HepG2 (cell line): ENCODE measurements around the gene PTPN13. TPM values are rescaled to one million over a fixed set of nuclear protein-coding genes. Genes with fewer than 3 reads are reported as not detected.

Source experiments
- ATAC-seq: fragments of 200-7000 bp; cut with Tn5 transposase; 3 replicates; pipeline ENCODE4 v1.9.1; 2020; ENCODE audit warnings: mild to moderate bottlenecking, moderate library complexity
- BruUV-seq: library from RNA; stranded (reverse); fragments of 400-500 nt; replicated peaks from 2 replicates; lab custom pipeline; 2021; lab: Mats Ljungman, UMichigan
- CTCF ChIA-PET: fragments of 300-600 bp; formaldehyde crosslinking; extraction: SDS; loops from one replicate; lab custom pipeline; 2021; ENCODE audit warnings: low total read pairs, inconsistent platforms, low intra/inter-chr PET ratio; lab: Yijun Ruan, JAX
- POLR2A ChIA-PET: fragments of 350-600 bp; sonication (Branson Sonifier 250); formaldehyde crosslinking; loops from one replicate; lab custom pipeline; 2020; ENCODE audit warnings: antibody characterized with exemption, inconsistent platforms; lab: Yijun Ruan, JAX
- DNase-seq: peaks from one replicate; pipeline ENCODE4 v3.0.0-alpha.2; 2015; ENCODE audit warnings: low spot score
- FAIRE-seq: peaks from 3 replicates; lab custom pipeline; 2011; peaks lifted over from hg19 to GRCh38; lab: Jason Lieb, UNC
- H2AFZ ChIP-seq: one replicate; pipeline ENCODE4 v1.6.1; 2011; ENCODE audit warnings: low read length, inconsistent platforms
- H3K27ac ChIP-seq: fragments of 300-600 bp; 3 replicates; pipeline ENCODE4 v1.8.0; 2011; ENCODE audit warnings: mixed run types, mild to moderate bottlenecking, mixed read lengths, low read length, inconsistent platforms; ENCODE audit not compliant: insufficient read depth; ENCODE audit errors: extremely low read length
- H3K27me3 ChIP-seq, 2 experiments: fragments of 200-600 bp in 1 of 2; 2 replicates in 1 of 2; 3 replicates in 1 of 2; pipeline versions ENCODE4 v1.6.0 to v1.8.0; 2011; ENCODE audit warnings: low read length in 2 of 2, mild to moderate bottlenecking in 2 of 2, moderate library complexity in 2 of 2, inconsistent platforms in 1 of 2; ENCODE audit not compliant: insufficient read depth in 2 of 2, control insufficient read depth in 1 of 2
- H3K36me3 ChIP-seq, 2 experiments: fragments of 200-600 bp in 1 of 2; replicated peaks in 1 of 2; 2 replicates in 1 of 2; 3 replicates in 1 of 2; pipeline versions ENCODE4 v1.5.1 to v1.8.0; 2011; ENCODE audit warnings: low read length in 2 of 2, inconsistent platforms in 1 of 2; ENCODE audit not compliant: insufficient read depth in 2 of 2, control insufficient read depth in 1 of 2
- H3K4me1 ChIP-seq: 2 replicates; pipeline ENCODE4 v1.5.1; 2012; ENCODE audit warnings: low read length, inconsistent platforms; ENCODE audit not compliant: insufficient read depth
- H3K4me2 ChIP-seq: 2 replicates; pipeline ENCODE4 v1.6.0; 2011; ENCODE audit warnings: low read depth, low read length, inconsistent platforms
- H3K4me3 ChIP-seq, 3 experiments: fragments of 200-600 bp in 1 of 3; sonication (generic), shearing (Covaris generic) in 1 of 3; replicated peaks in 1 of 3; 2 replicates each; pipeline ENCODE4 v1.5.1; 2011 to 2016; ENCODE audit warnings: low read length in 3 of 3, inconsistent platforms in 2 of 3, low read depth in 2 of 3, mild to moderate bottlenecking in 2 of 3, control low read depth in 1 of 3, mixed read lengths in 1 of 3; ENCODE audit not compliant: insufficient read depth in 1 of 3
- H3K79me2 ChIP-seq: one replicate; pipeline ENCODE4 v1.6.1; 2011; ENCODE audit warnings: low read length, inconsistent platforms; ENCODE audit not compliant: insufficient read depth
- H3K9ac ChIP-seq: 2 replicates; pipeline ENCODE4 v1.6.0; 2011; ENCODE audit warnings: mild to moderate bottlenecking, low read depth, low read length, inconsistent platforms; ENCODE audit not compliant: insufficient read depth
- H3K9me3 ChIP-seq: 2 replicates; pipeline ENCODE4 v1.5.1; 2012; ENCODE audit warnings: mild to moderate bottlenecking, low read length
- H4K20me1 ChIP-seq: 2 replicates; pipeline ENCODE4 v1.6.0; 2011; ENCODE audit warnings: inconsistent platforms, mild to moderate bottlenecking, low read length, moderate library complexity; ENCODE audit not compliant: insufficient read depth
- AHR ChIP-seq: IDR thresholded peaks from 2 replicates; pipeline ENCODE4 v1.6.1; 2018; ENCODE audit warnings: missing genetic modification reagents, missing compliant biosample characterization
- ARNT ChIP-seq: fragments of 450-650 bp; IDR thresholded peaks from 2 replicates; pipeline ENCODE4 v1.6.1; 2017
- HNRNPK ChIP-seq: fragments of 200-400 bp; formaldehyde crosslinking; IDR thresholded peaks from 2 replicates; pipeline ENCODE4 v1.6.1; 2018; ENCODE audit warnings: low read length, low read depth, moderate library complexity, mild to moderate bottlenecking; ENCODE audit not compliant: poor library complexity, severe bottlenecking
- NFE2L1 ChIP-seq: sonication (generic); formaldehyde crosslinking; IDR thresholded peaks from 2 replicates; pipeline ENCODE4 v1.4.0; 2020; ENCODE audit warnings: missing genetic modification reagents, mild to moderate bottlenecking, borderline replicate concordance
- NKX3-1 ChIP-seq: sonication (generic); formaldehyde crosslinking; IDR thresholded peaks from 2 replicates; pipeline ENCODE4 v1.5.0; 2020; ENCODE audit warnings: missing genetic modification reagents
- PCBP2 ChIP-seq: fragments of 200-400 bp; formaldehyde crosslinking; optimal IDR thresholded peaks from 2 replicates; pipeline ENCODE3; 2018; ENCODE audit warnings: low read length, low read depth; ENCODE audit not compliant: poor library complexity, severe bottlenecking
- TGIF2 ChIP-seq: IDR thresholded peaks from 2 replicates; pipeline ENCODE4 v1.6.1; 2016; ENCODE audit warnings: control low read depth, missing compliant biosample characterization
- TSC22D2 ChIP-seq: sonication (generic); formaldehyde crosslinking; IDR thresholded peaks from 2 replicates; pipeline ENCODE4 v1.5.1; 2020; ENCODE audit warnings: missing genetic modification reagents, mild to moderate bottlenecking, borderline replicate concordance
- ZNF253 ChIP-seq: sonication (generic); formaldehyde crosslinking; IDR thresholded peaks from 2 replicates; pipeline ENCODE4 v1.8.0; 2022; ENCODE audit warnings: mild to moderate bottlenecking, missing genetic modification reagents, borderline replicate concordance
- ZNF549 ChIP-seq: sonication (generic); formaldehyde crosslinking; IDR thresholded peaks from 2 replicates; pipeline ENCODE4 v1.5.0; 2020; ENCODE audit warnings: missing genetic modification reagents
- ZNF644 ChIP-seq: IDR thresholded peaks from 2 replicates; pipeline ENCODE4 v1.6.1; 2016; ENCODE audit warnings: low read depth
- ZNF709 ChIP-seq: sonication (generic); formaldehyde crosslinking; IDR thresholded peaks from 2 replicates; pipeline ENCODE4 v1.5.0; 2020; ENCODE audit warnings: mild to moderate bottlenecking, missing genetic modification reagents
- ZNF749 ChIP-seq: sonication (generic); formaldehyde crosslinking; IDR thresholded peaks from 2 replicates; pipeline ENCODE4 v1.8.0; 2022; ENCODE audit warnings: mild to moderate bottlenecking, missing genetic modification reagents, moderate library complexity, borderline replicate concordance
- WGBS: methylation state at CpG from one replicate; pipeline ENCODE4 v1.1.6; 2017; ENCODE audit warnings: low lambda C conversion rate; 5-methylcytosine and 5-hydroxymethylcytosine counted together
- in situ Hi-C: cut with HindIII; loops from 2 replicates; pipeline ENCODE4 v1.10.0; 2017; ENCODE audit warnings: low pct_unique_long_range_greater_than_20kb; ENCODE audit not compliant: extremely low pct_ligation_motif_present
- intact Hi-C: fragments of 100-400 bp; cut with micrococcal nuclease; formaldehyde crosslinking; loops from one replicate; pipeline ENCODE4 v1.10.0; 2022; ENCODE audit not compliant: unreplicated experiment
- polyA plus RNA-seq, 8 experiments: library from polyadenylated mRNA; depleted of rRNA in 3 of 8; stranded (reverse) in 7 of 8; unstranded in 1 of 8; fragments of >200 nt; fragmentation: Illumina TruSeq in 4 of 8; extraction: Trizol in 4 of 8; gene quantifications; 2 replicates each; pipeline versions ENCODE4 v1.2.1 to v1.2.3, GENCODE V29; 2011 to 2016; ENCODE audit warnings: low read depth in 4 of 8, missing spikeins in 1 of 8, mixed read lengths in 1 of 8; ENCODE audit not compliant: insufficient read depth in 1 of 8
- total RNA-seq, 5 experiments: library from RNA; depleted of rRNA; stranded (reverse); fragments of >200 nt; fragmentation: Illumina TruSeq; extraction: Trizol; gene quantifications; 2 replicates each; pipeline ENCODE4 v1.2.3, GENCODE V29; 2016; ENCODE audit warnings: low read depth in 1 of 5
- TF ChIP-seq, protein P1 (sequence below): conservative IDR thresholded peaks from 2 replicates; pipeline ENCODE4 v1.6.1; 2018; ENCODE audit warnings: missing genetic modification reagents
- TF ChIP-seq, protein P2 (sequence below): IDR thresholded peaks from 2 replicates; pipeline ENCODE4 v1.6.1; 2018; ENCODE audit warnings: missing genetic modification reagents, mild to moderate bottlenecking, missing compliant biosample characterization
- TF ChIP-seq, protein P3 (sequence below): sonication (generic); formaldehyde crosslinking; IDR thresholded peaks from 2 replicates; pipeline ENCODE4 v1.5.1; 2020; ENCODE audit warnings: mild to moderate bottlenecking, missing genetic modification reagents
- TF ChIP-seq, protein P4 (sequence below): IDR thresholded peaks from 2 replicates; pipeline ENCODE4 v1.6.1; 2016; ENCODE audit warnings: mild to moderate bottlenecking, missing biosample characterization, missing genetic modification reagents
- TF ChIP-seq, protein P5 (sequence below): IDR thresholded peaks from 2 replicates; pipeline ENCODE4 v1.6.1; 2016; ENCODE audit warnings: control low read depth

Gene PTPN13
- total and polyA plus RNA-seq, 2 of the 13 experiments (the other 11 are each of a cell fraction or from before 2014, with no cell fraction given) = not detected

DNA sequence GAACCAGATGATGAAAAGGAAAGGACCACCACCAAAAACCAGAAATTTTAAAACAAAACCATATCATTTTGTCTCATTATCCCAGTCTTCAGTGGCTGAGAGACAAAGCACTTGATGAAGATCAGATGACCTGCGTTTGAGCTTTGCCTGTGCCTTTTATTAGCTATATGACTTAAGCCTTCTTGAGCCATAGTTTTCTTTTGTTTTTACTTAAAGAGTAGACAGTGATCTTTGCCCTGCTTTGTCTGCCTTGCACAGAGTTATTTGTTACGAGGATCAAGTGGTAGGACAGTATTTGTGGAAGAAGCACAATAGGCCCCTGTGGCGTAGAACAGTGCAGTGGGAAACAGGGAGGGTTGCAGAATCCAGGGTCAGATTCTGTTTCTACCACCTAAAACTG lies 165.2 kb downstream of the PTPN13 start:
- ChIA-PET POLR2A (no interaction called here), CTCF (no interaction called here)
- Histone ChIP-seq H3K27ac (no peak overlapping the region), H4K20me1 (no peaks in the 10 kb centered on the region), H3K9me3 (no peaks in the 10 kb centered on the region), H3K9ac (no peak overlapping the region), H2AFZ (no peak overlapping the region), H3K27me3 (no peaks in the 10 kb centered on the region; a peak in 1 of 5 replicates), H3K36me3 (no peaks in the 10 kb centered on the region), H3K79me2 (no peaks in the 10 kb centered on the region), H3K4me3 (no peak overlapping the region), H3K4me1 (no peaks in the 10 kb centered on the region), H3K4me2 (no peak overlapping the region)
- DNase-seq (no peak), ATAC-seq (no peak), FAIRE-seq (no peak)
- intact Hi-C loops = no loop called here
- no peak for TF ChIP-seq ZNF749 (CRISPR knock-in tag)
- TF ChIP-seq, protein P1, sequence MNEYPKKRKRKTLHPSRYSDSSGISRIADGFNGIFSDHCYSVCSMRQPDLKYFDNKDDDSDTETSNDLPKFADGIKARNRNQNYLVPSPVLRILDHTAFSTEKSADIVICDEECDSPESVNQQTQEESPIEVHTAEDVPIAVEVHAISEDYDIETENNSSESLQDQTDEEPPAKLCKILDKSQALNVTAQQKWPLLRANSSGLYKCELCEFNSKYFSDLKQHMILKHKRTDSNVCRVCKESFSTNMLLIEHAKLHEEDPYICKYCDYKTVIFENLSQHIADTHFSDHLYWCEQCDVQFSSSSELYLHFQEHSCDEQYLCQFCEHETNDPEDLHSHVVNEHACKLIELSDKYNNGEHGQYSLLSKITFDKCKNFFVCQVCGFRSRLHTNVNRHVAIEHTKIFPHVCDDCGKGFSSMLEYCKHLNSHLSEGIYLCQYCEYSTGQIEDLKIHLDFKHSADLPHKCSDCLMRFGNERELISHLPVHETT (CRISPR knock-in tag) = no peak
- TF ChIP-seq TGIF2 (CRISPR knock-in tag) = no peak
- TF ChIP-seq ZNF644 (CRISPR knock-in tag) = no peak
- TF ChIP-seq ARNT = no peak
- TF ChIP-seq TSC22D2 (CRISPR knock-in tag) = no peak
- TF ChIP-seq NKX3-1 (CRISPR knock-in tag) = no peak
- TF ChIP-seq AHR (CRISPR knock-in tag) = no peak
- TF ChIP-seq, protein P2, sequence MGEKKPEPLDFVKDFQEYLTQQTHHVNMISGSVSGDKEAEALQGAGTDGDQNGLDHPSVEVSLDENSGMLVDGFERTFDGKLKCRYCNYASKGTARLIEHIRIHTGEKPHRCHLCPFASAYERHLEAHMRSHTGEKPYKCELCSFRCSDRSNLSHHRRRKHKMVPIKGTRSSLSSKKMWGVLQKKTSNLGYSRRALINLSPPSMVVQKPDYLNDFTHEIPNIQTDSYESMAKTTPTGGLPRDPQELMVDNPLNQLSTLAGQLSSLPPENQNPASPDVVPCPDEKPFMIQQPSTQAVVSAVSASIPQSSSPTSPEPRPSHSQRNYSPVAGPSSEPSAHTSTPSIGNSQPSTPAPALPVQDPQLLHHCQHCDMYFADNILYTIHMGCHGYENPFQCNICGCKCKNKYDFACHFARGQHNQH (CRISPR knock-in tag) = no peak
- TF ChIP-seq ZNF253 (CRISPR knock-in tag) = no peak
- TF ChIP-seq, protein P3, sequence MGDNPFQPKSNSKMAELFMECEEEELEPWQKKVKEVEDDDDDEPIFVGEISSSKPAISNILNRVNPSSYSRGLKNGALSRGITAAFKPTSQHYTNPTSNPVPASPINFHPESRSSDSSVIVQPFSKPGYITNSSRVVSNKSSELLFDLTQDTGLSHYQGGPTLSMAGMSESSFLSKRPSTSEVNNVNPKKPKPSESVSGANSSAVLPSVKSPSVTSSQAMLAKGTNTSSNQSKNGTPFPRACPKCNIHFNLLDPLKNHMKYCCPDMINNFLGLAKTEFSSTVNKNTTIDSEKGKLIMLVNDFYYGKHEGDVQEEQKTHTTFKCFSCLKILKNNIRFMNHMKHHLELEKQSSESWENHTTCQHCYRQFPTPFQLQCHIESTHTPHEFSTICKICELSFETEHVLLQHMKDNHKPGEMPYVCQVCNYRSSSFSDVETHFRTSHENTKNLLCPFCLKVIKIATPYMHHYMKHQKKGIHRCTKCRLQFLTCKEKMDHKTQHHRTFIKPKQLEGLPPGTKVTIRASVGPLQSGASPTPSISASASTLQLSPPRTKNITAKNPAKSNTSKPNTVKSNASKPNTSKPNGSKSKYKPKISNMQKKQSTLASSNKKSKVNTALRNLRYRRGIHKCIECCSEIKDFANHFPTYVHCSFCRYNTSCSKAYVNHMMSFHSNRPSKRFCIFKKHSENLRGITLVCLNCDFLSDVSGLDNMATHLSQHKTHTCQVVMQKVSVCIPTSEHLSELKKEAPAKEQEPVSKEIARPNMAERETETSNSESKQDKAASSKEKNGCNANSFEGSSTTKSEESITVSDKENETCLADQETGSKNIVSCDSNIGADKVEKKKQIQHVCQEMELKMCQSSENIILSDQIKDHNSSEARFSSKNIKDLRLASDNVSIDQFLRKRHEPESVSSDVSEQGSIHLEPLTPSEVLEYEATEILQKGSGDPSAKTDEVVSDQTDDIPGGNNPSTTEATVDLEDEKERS (CRISPR knock-in tag) = no peak
- TF ChIP-seq, protein P4, sequence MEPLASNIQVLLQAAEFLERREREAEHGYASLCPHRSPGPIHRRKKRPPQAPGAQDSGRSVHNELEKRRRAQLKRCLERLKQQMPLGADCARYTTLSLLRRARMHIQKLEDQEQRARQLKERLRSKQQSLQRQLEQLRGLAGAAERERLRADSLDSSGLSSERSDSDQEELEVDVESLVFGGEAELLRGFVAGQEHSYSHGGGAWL (CRISPR knock-in tag) = no peak
- no peak for TF ChIP-seq PCBP2
- no peak for TF ChIP-seq NFE2L1
- no peak for TF ChIP-seq ZNF549 (CRISPR knock-in tag)
- TF ChIP-seq, protein P5, sequence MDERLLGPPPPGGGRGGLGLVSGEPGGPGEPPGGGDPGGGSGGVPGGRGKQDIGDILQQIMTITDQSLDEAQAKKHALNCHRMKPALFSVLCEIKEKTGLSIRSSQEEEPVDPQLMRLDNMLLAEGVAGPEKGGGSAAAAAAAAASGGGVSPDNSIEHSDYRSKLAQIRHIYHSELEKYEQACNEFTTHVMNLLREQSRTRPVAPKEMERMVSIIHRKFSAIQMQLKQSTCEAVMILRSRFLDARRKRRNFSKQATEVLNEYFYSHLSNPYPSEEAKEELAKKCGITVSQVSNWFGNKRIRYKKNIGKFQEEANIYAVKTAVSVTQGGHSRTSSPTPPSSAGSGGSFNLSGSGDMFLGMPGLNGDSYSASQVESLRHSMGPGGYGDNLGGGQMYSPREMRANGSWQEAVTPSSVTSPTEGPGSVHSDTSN (CRISPR knock-in tag) = no peak
- TF ChIP-seq HNRNPK = no peak
- TF ChIP-seq ZNF709 (CRISPR knock-in tag) = no peak
- in situ Hi-C loops = no loop called here
- no TSS peak for BruUV-seq
- WGBS = 5% methylated on average over 3 of the region's 3 CpGs
